Left ventricle myocardium inferior (tissue), 1 donor: ENCODE data around the gene FAF1. TPM values are rescaled to one million over a fixed set of nuclear protein-coding genes. Genes with fewer than 3 reads are reported as not detected.

Experiments
- DNase-seq: peaks from one replicate; pipeline ENCODE4 v3.0.0-alpha.2; 2020
- H3K27ac ChIP-seq: fragments of 200-600 bp; replicated peaks from 2 replicates; pipeline ENCODE4 v1.8.0; 2021
- H3K27me3 ChIP-seq: fragments of 200-600 bp; 2 replicates; pipeline ENCODE4 v1.8.0; 2021; ENCODE audit warnings: low read depth
- H3K36me3 ChIP-seq: fragments of 200-600 bp; 2 replicates; pipeline ENCODE4 v1.8.0; 2021
- H3K4me1 ChIP-seq: fragments of 200-600 bp; 2 replicates; pipeline ENCODE4 v1.8.0; 2021
- H3K4me3 ChIP-seq: fragments of 200-600 bp; 2 replicates; pipeline ENCODE4 v1.8.0; 2021; ENCODE audit warnings: mild to moderate bottlenecking, moderate library complexity
- H3K9me3 ChIP-seq: fragments of 200-600 bp; replicated peaks from 2 replicates; pipeline ENCODE4 v1.8.0; 2021
- CTCF ChIP-seq: fragments of 200-600 bp; IDR thresholded peaks from 2 replicates; pipeline ENCODE4 v1.8.0; 2021; ENCODE audit warnings: antibody characterized with exemption, mild to moderate bottlenecking, borderline replicate concordance
- intact Hi-C: fragments of 100-400 bp; cut with micrococcal nuclease; formaldehyde crosslinking; loops from one replicate; pipeline ENCODE4 v1.11.0; 2022
- total RNA-seq: library from RNA; stranded (reverse); fragmentation: NEBNext Ultra II Directional; extraction: Animal tissue kit (Norgen Biotek cat#: 25700); gene quantifications from one replicate; pipeline ENCODE4 v1.2.1, GENCODE V29; 2021
- donor health status: DM: no; HTN: yes; CAD: no; lungs with severe emphysema.

Gene FAF1
- total RNA-seq, 1 donor from 2014 or later: 80.0 TPM

DNA sequence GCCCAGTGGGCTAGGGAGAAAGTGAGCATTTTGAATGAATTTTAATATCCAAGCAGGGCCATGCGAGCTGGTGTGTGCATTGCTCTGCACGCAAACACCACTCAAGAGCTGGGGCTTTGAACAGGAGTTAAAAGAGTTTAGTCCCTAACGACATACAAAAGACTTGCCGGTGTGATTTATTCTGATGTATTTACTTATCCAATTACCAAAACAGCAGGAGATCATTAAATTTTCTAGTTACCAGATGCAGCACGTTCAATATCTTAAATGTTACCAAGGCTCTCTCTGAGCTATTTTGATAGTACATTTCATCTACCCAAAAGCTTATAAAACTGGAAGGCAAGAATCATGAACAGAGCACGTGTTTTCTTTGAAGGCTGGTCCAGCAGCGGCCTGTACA, 506.8 kb downstream of the FAF1 start:
- no peak overlapping the region for H3K4me3 ChIP-seq
- H3K9me3 ChIP-seq: no peaks in the 10 kb centered on the region
- H3K4me1 ChIP-seq: no peaks in the 10 kb centered on the region
- no peak for DNase-seq
- no peak overlapping the region for H3K27ac ChIP-seq
- intact Hi-C loops: no loop called here
- H3K36me3 ChIP-seq: peaks cover 13% of the 10 kb centered on the region
- no peaks in the 10 kb centered on the region for H3K27me3 ChIP-seq
- TF ChIP-seq CTCF: no peak

- no peaks in the 10 kb centered on the region for H3K4me1 ChIP-seq
- H3K27ac ChIP-seq: no peak overlapping the region
- H3K9me3 ChIP-seq: no peaks in the 10 kb centered on the region
- TF ChIP-seq CTCF: no peak
- H3K4me3 ChIP-seq: no peak overlapping the region
- H3K36me3 ChIP-seq: peaks cover 13% of the 10 kb centered on the region
- no peaks in the 10 kb centered on the region for H3K27me3 ChIP-seq
- no peak for DNase-seq
- intact Hi-C loops: no loop called here
Observed at GRCh38 chr1:50452700-50453099, 507.4 kb downstream of the FAF1 start.

DNA sequence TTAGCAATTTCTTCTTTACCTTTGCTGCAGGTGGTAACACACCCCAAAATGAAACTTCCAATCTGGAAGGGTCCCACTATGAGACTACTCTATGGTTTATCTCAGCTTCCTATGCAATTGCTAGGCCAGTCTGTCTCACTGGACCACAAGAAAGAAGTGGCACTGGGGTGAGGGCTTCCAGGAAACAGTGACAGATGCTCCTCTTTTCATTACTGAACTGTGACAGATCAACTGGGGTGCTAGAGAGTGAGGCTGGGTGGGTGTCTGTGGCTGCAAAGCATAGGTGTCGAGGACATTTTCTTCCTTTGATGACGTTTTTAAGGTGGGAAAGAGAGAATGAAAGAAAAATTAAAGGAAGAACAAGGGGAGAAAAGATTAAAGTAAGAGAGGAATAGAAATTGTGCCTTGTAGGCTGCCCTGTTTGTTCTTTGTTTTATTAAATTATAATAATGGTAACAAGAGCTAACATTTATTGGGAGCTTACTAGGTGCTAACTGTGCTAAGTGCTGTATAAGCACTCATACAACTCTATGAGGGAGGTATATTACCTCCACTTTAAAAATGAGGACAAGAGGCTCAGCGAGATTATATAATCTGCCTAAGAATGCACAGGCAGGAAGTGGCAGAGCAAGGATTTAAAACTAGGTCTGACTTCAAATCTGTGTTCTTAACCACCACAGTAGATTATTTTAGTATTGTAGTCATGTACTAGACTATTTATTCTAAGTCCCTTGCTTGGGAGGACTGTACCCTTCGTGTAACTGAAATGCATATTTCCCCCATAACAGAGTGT, 509.0 kb downstream of the FAF1 start:
- intact Hi-C loops: no loop called here
- no peak for TF ChIP-seq CTCF

DNA sequence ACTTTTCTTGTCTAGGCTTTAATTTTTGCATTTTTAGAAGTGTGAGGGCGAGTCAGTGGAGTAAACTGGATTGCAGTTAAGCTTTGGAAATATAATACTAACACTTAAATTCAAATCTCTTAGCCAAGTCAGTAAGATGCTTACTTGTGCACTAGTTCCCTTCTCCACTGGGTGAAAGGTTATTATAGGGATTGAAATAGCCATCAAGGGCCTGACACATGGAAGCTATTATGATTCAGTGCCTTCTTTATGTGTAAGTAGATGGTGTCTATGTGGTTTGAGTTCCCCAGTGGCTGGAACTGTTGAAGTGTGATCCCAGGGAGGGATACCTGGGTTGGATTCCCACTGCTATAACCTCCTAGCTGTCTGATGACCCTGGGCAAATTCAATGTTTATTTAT, 512.1 kb downstream of the FAF1 start:
- H3K27ac ChIP-seq: no peak overlapping the region
- H3K9me3 ChIP-seq: no peaks in the 10 kb centered on the region
- H3K27me3 ChIP-seq: no peaks in the 10 kb centered on the region
- intact Hi-C loops: no loop called here
- no peak for TF ChIP-seq CTCF
- DNase-seq: no peak
- H3K4me1 ChIP-seq: no peaks in the 10 kb centered on the region
- peaks cover 13% of the 10 kb centered on the region for H3K36me3 ChIP-seq
- H3K4me3 ChIP-seq: no peak overlapping the region

More for the DNA sequence above, 509.0 kb downstream of the FAF1 start:
- Histone ChIP-seq H3K27me3 (no peaks in the 10 kb centered on the region), H3K4me3 (no peak overlapping the region), H3K27ac (no peak overlapping the region), H3K36me3 (peaks cover 13% of the 10 kb centered on the region), H3K9me3 (no peaks in the 10 kb centered on the region), H3K4me1 (no peaks in the 10 kb centered on the region)
- no peak for DNase-seq

DNA sequence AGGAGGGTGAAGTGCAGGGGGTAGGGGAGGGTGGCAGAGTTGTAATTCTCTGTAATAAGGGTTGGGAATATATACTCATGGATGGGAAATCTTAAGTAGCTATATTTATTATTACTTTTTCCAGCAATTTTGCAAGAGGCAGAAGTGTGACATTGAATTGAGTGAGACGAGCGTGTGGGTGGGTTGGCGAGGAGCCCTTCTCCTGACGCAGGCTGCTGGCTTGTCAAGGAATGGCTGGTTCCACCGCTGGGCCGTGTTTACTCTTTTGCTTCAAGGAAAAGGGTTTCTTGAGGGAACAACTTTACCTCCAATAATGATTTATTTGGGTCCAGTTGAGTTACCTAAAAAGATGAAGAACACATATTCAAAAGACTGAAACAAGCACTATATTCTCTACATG, 518.9 kb downstream of the FAF1 start:
- TF ChIP-seq CTCF: no peak
- intact Hi-C loops: no loop called here
- Histone ChIP-seq H3K27me3 (no peaks in the 10 kb centered on the region), H3K9me3 (no peaks in the 10 kb centered on the region), H3K36me3 (peaks cover 34% of the 10 kb centered on the region), H3K4me1 (no peaks in the 10 kb centered on the region), H3K4me3 (no peak overlapping the region), H3K27ac (no peak overlapping the region)
- no peak for DNase-seq
